SK-N-SH treated with all-trans-retinoic acid at 6 μM for 48 hours (cell line): ENCODE results near the gene STARD9.

Experiments
- ARNTL ChIP-seq: fragments of 450-650 bp; formaldehyde crosslinking; IDR thresholded peaks from 2 replicates; pipeline ENCODE4 v1.5.0; 2020; ENCODE audit warnings: low read depth, mild to moderate bottlenecking, moderate library complexity, borderline replicate concordance
- BACH2 ChIP-seq: fragments of 250-450 bp; sonication (Bioruptor Pico); IDR thresholded peaks from 2 replicates; pipeline ENCODE4 v1.9.0; 2021; ENCODE audit warnings: mild to moderate bottlenecking, borderline replicate concordance
- CSDC2 ChIP-seq: fragments of 250-450 bp; sonication (Bioruptor Pico); IDR thresholded peaks from 2 replicates; pipeline ENCODE4 v1.5.0; 2020; ENCODE audit warnings: mild to moderate bottlenecking, moderate library complexity
- CSRNP3 ChIP-seq: fragments of 250-450 bp; sonication (Bioruptor Pico); IDR thresholded peaks from 2 replicates; pipeline ENCODE4 v1.5.1; 2021; ENCODE audit warnings: mild to moderate bottlenecking, moderate library complexity
- ESRRG ChIP-seq: fragments of 250-450 bp; sonication (Bioruptor Pico); IDR thresholded peaks from 2 replicates; pipeline ENCODE4 v1.6.1; 2021; ENCODE audit warnings: mild to moderate bottlenecking
- PPARA ChIP-seq: fragments of 250-450 bp; sonication (Bioruptor Pico); IDR thresholded peaks from 2 replicates; pipeline ENCODE4 v1.5.0; 2020; ENCODE audit warnings: mild to moderate bottlenecking, borderline replicate concordance
- SNAI2 ChIP-seq: fragments of 250-450 bp; sonication (Bioruptor Pico); IDR thresholded peaks from 2 replicates; pipeline ENCODE4 v1.5.0; 2020; ENCODE audit warnings: mild to moderate bottlenecking, moderate library complexity
- TCF4 ChIP-seq: fragments of 250-450 bp; sonication (Bioruptor Pico); IDR thresholded peaks from 2 replicates; pipeline ENCODE4 v1.8.0; 2021; ENCODE audit warnings: mild to moderate bottlenecking, moderate library complexity, borderline replicate concordance
- ZFP3 ChIP-seq: fragments of 250-450 bp; sonication (Bioruptor Pico); IDR thresholded peaks from 2 replicates; pipeline ENCODE4 v1.5.0; 2020; ENCODE audit warnings: mild to moderate bottlenecking, moderate library complexity
- ZFP30 ChIP-seq: fragments of 450-650 bp; formaldehyde crosslinking; IDR thresholded peaks from 2 replicates; pipeline ENCODE4 v1.5.0; 2022; ENCODE audit warnings: mild to moderate bottlenecking, moderate library complexity
- ZNF8 ChIP-seq: fragments of 450-650 bp; formaldehyde crosslinking; IDR thresholded peaks from 2 replicates; pipeline ENCODE4 v1.5.0; 2020; ENCODE audit warnings: mild to moderate bottlenecking, moderate library complexity
- TF ChIP-seq, protein P1 (sequence below): fragments of 250-450 bp; sonication (Bioruptor Pico); IDR thresholded peaks from 2 replicates; pipeline ENCODE4 v1.8.0; 2020; ENCODE audit warnings: mild to moderate bottlenecking, moderate library complexity, borderline replicate concordance

DNA sequence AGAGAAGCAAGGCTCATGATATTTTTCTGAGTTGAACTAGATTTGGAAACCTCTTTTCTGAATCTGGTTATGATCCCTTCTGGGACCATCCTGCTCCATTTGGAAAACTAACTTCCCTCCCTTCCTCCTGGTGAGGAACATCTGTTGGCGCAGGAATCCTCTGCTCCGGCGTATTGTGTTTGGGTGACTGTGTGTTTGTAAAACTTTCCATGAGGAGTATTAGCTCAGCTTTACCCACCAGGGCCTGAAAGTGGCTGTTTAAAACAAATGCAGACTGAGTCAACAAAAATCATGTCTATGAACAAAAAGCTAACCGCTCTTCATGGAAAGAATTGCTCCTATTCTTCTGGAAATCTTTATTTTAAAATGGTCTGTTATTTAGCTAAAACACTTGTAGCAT lies 17.7 kb downstream of the STARD9 start:
- TF ChIP-seq ZNF8: no peak
- no peak for TF ChIP-seq CSRNP3
- TF ChIP-seq ARNTL: no peak
- no peak for TF ChIP-seq ESRRG (CRISPR knock-in tag)
- TF ChIP-seq ZFP30: no peak
- no peak for TF ChIP-seq SNAI2 (CRISPR knock-in tag)
- TF ChIP-seq PPARA: no peak
- TF ChIP-seq TCF4 (CRISPR knock-in tag): no peak
- no peak for TF ChIP-seq ZFP3 (CRISPR knock-in tag)
- TF ChIP-seq, protein P1, sequence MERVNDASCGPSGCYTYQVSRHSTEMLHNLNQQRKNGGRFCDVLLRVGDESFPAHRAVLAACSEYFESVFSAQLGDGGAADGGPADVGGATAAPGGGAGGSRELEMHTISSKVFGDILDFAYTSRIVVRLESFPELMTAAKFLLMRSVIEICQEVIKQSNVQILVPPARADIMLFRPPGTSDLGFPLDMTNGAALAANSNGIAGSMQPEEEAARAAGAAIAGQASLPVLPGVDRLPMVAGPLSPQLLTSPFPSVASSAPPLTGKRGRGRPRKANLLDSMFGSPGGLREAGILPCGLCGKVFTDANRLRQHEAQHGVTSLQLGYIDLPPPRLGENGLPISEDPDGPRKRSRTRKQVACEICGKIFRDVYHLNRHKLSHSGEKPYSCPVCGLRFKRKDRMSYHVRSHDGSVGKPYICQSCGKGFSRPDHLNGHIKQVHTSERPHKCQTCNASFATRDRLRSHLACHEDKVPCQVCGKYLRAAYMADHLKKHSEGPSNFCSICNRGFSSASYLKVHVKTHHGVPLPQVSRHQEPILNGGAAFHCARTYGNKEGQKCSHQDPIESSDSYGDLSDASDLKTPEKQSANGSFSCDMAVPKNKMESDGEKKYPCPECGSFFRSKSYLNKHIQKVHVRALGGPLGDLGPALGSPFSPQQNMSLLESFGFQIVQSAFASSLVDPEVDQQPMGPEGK (CRISPR knock-in tag): no peak
- no peak for TF ChIP-seq CSDC2
- no peak for TF ChIP-seq BACH2 (CRISPR knock-in tag)
